ENCODE measurements around the gene LDLRAD4. TPM values are rescaled to one million over a fixed set of nuclear protein-coding genes. Genes with fewer than 3 reads are reported as not detected.

Gene LDLRAD4
- total and polyA plus RNA-seq, 8 donors: 14.1 to 26.6 (median 18.8) TPM

DNA sequence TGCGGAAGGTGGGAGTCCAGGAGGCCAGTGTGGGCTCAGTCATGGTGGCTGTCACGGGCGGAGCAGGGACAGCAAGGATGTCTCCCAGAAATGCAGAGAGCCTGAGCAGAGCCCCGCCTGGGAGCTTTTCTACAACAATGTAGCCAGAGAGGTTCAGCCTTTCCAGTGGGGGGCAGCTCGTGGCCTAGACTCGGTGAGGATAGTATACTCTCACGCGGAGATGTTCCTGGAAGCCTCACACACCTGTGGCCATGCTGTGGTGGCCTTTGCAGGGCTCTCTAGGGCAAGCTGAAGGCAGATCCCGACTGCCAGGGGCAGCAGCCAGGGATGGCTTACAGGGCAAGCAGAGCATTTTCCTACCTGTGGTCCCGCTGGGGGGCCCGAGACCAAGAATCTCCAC is 244.1 kb downstream of the LDLRAD4 start:
- TF ChIP-seq CTCF (IDR thresholded peaks at IDR 0.05): no peak
- H3K9me3 ChIP-seq: peaks cover 0 to 5% of the 10 kb centered on the region in 2 donors
- DNase-seq (no peak), ATAC-seq (no peak)
- no peaks in the 10 kb centered on the region for H3K27me3 ChIP-seq
- no peaks in the 10 kb centered on the region for H3K36me3 ChIP-seq
- H3K27ac ChIP-seq: no peak overlapping the region
- peaks cover 6 to 31% of the 10 kb centered on the region in 2 donors for H3K4me1 ChIP-seq
- intact Hi-C loops (cut with DNase I): no loop called here
- no peak overlapping the region for H3K4me3 ChIP-seq

DNA sequence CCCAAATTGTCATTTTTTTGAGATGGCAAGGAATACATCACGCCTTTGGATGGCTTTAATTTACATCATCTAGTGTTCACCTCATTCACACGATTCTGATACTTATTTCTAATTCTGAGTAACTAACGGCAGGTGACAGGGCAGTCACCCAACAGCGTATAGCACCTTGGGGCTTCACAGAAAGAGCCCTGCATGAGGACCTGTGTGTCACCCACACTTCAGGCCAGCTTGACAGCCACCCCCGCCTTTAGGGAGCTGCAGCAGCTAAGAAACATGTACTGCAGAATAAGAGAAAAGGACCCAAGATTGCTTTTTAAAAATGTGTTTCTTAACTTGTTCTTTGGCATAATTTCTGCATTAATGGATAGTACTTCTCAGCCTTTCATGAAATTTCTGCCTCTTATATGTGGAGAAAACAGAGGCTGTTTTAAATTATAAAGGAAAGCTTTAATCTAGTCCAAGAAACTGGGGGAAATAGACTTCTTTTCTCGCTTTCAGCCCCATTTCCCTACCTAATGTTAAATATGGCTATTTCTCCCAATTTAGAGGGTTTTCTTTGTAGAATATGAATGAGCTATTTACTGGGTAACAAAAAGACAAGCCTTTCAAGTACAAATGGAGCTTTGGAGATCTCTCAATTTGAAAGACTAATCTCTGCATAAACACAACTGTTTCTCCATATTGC is 245.1 kb downstream of the LDLRAD4 start:
- ATAC-seq: no peak
- TF ChIP-seq CTCF (IDR thresholded peaks at IDR 0.05): no peak
- peaks cover 0 to 2% of the 10 kb centered on the region in 2 donors for H3K9me3 ChIP-seq
- H3K4me3 ChIP-seq: no peak overlapping the region
- peak overlapping the region in 1 of 2 donors; percentile 88 for H3K27ac ChIP-seq
- no peaks in the 10 kb centered on the region for H3K27me3 ChIP-seq
- DNase-seq: no peak
- intact Hi-C loops (cut with DNase I): no loop called here
- H3K4me1 ChIP-seq: peaks cover 6 to 31% of the 10 kb centered on the region in 2 donors
- H3K36me3 ChIP-seq: no peaks in the 10 kb centered on the region

GRCh38 chr18:13464432-13465123 is 246.0 kb downstream of the LDLRAD4 start:
- Histone ChIP-seq H3K9me3 (no peaks in the 10 kb centered on the region), H3K27me3 (no peaks in the 10 kb centered on the region), H3K4me1 (peaks cover 6 to 31% of the 10 kb centered on the region in 2 donors), H3K36me3 (no peaks in the 10 kb centered on the region), H3K27ac (peak overlapping the region; percentile 19 to 88), H3K4me3 (peak overlapping the region; percentile 5 to 43)
- intact Hi-C loops (cut with DNase I): no loop called here
- DNase-seq (peak in 3 of 4 donors; percentile 34 to 90 (median 67)), ATAC-seq (peak; percentile 83)
- TF ChIP-seq CTCF (IDR thresholded peaks at IDR 0.05): no peak

GRCh38 chr18:13465124-13465446 is 246.5 kb downstream of the LDLRAD4 start:
- H3K4me3 ChIP-seq: peak overlapping the region; percentile 5 to 43
- no peaks in the 10 kb centered on the region for H3K36me3 ChIP-seq
- no peaks in the 10 kb centered on the region for H3K27me3 ChIP-seq
- TF ChIP-seq CTCF (IDR thresholded peaks at IDR 0.05): no peak
- peak overlapping the region; percentile 19 to 88 for H3K27ac ChIP-seq
- intact Hi-C loops (cut with DNase I): no loop called here
- H3K4me1 ChIP-seq: peaks cover 6 to 36% of the 10 kb centered on the region in 2 donors
- DNase-seq (no peak), ATAC-seq (no peak)
- H3K9me3 ChIP-seq: no peaks in the 10 kb centered on the region

- TF ChIP-seq CTCF (IDR thresholded peaks at IDR 0.05): no peak
- intact Hi-C loops (cut with DNase I): no loop called here
- no peaks in the 10 kb centered on the region for H3K27me3 ChIP-seq
- H3K36me3 ChIP-seq: no peaks in the 10 kb centered on the region
- peak overlapping the region in 1 of 2 donors; percentile 43 for H3K4me3 ChIP-seq
- ATAC-seq (peak; percentile 29), DNase-seq (no peak)
- no peaks in the 10 kb centered on the region for H3K9me3 ChIP-seq
- peaks cover 6 to 40% of the 10 kb centered on the region in 2 donors for H3K4me1 ChIP-seq
- peak overlapping the region; percentile 19 to 88 for H3K27ac ChIP-seq
These were observed 246.9 kb downstream of the LDLRAD4 start for GRCh38 chr18:13465476-13465875.
